Measurements from ENCODE around the gene DDX18. TPM values are rescaled to one million over a fixed set of nuclear protein-coding genes. Genes with fewer than 3 reads are reported as not detected.
"Not testable (repeated sequence)": the region's sequence is repeated elsewhere in the genome, so short reads cannot be mapped to it uniquely, and the experiment has no call there.

Gene DDX18
- total RNA-seq, 3 donors from 2014 or later = 46.1 to 63.7 (median 50.8) TPM

DNA sequence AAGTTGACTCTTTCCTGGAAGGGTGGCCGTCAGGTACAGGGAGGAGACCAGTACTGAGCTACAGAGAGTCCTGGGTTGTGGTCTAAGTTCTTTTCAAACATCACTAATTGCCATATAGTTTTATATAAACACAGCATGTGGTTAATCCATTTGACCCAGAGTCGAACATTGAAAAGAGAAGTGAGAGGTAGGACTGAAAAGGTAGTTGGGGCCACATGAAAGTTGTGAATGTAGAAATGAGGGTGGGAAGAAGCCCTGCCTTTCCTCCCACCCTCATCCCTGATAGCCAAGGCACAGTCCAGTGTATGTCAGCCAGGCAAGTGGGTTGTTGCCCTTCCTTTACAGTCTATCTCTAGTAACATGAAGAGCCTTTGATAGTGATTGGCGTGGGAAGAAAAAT is 4.4 kb downstream of the DDX18 start:
- Histone ChIP-seq H3K4me1 (peaks cover 0 to 13% of the 10 kb centered on the region in 2 donors), H3K27ac (no peak overlapping the region), H3K4me3 (no peak overlapping the region), H3K9me3 (no peaks in the 10 kb centered on the region), H3K27me3 (no peaks in the 10 kb centered on the region), H3K36me3 (peaks cover 10% of the 10 kb centered on the region)
- TF ChIP-seq POLR2A (IDR thresholded peaks at IDR 0.05) (no peak), POLR2AphosphoS5 (IDR thresholded peaks at IDR 0.05) (no peak)
- TF ChIP-seq, protein P1, sequence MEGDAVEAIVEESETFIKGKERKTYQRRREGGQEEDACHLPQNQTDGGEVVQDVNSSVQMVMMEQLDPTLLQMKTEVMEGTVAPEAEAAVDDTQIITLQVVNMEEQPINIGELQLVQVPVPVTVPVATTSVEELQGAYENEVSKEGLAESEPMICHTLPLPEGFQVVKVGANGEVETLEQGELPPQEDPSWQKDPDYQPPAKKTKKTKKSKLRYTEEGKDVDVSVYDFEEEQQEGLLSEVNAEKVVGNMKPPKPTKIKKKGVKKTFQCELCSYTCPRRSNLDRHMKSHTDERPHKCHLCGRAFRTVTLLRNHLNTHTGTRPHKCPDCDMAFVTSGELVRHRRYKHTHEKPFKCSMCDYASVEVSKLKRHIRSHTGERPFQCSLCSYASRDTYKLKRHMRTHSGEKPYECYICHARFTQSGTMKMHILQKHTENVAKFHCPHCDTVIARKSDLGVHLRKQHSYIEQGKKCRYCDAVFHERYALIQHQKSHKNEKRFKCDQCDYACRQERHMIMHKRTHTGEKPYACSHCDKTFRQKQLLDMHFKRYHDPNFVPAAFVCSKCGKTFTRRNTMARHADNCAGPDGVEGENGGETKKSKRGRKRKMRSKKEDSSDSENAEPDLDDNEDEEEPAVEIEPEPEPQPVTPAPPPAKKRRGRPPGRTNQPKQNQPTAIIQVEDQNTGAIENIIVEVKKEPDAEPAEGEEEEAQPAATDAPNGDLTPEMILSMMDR (IDR thresholded peaks at IDR 0.05) = no peak
- DNase-seq (ENCODE audit: low spot score in 2 of 2) = no peak
- intact Hi-C loops (cut with DNase I; ENCODE audit: low total_unique reads) = loop anchor here (10.0 kb wide), 1 partner anchor 286 kb away; no protein-coding TSS in a partner anchor

DNA sequence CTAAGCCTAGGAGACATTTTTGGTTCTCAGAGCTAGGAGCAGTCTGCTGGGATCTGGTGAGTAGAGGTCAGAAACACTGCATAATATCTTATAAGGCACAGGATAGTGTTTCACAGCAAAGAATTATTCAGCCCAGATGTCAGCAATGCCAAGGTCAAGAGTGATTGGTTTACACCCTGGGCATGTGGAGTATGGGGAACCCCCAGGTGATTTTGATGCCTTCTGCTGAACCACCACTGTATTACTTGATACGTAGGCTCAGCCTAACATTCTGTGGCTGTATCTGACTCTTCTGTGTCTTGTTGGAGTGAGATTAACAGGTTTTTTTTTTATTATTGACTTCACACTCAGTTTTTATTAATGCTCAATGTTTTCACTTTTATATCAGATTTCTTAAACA is 6.0 kb downstream of the DDX18 start:
- Histone ChIP-seq H3K4me1 (peaks cover 0 to 9% of the 10 kb centered on the region in 2 donors), H3K36me3 (peaks cover 16% of the 10 kb centered on the region), H3K27ac (no peak overlapping the region), H3K9me3 (no peaks in the 10 kb centered on the region), H3K27me3 (no peaks in the 10 kb centered on the region), H3K4me3 (no peak overlapping the region)
- TF ChIP-seq, protein P1 (IDR thresholded peaks at IDR 0.05) = no peak
- no peak for TF ChIP-seq POLR2AphosphoS5 (IDR thresholded peaks at IDR 0.05)
- TF ChIP-seq POLR2A (IDR thresholded peaks at IDR 0.05) = no peak
- intact Hi-C loops (cut with DNase I; ENCODE audit: low total_unique reads) = no loop called here
- no peak for DNase-seq (ENCODE audit: low spot score in 2 of 2)

DNA sequence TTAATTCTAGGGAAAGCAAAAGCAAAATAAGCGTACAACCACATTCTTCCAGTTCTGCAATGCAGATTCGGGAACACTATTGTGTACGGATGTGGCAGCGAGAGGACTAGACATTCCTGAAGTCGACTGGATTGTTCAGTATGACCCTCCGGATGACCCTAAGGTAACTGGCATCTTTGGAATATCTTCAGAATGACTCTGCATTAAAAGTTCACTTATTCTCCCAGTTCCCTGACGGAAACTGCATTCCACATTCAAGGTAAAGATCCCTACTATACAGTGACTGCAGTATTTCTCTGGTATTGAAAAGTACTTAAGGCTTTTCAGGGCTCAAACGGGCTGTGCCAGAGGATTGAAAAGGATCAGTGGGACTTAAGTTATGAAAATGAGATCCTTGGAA is 10.9 kb downstream of the DDX18 start:
- intact Hi-C loops (cut with DNase I; ENCODE audit: low total_unique reads) = no loop called here
- Histone ChIP-seq H3K4me3 (no peak overlapping the region), H3K9me3 (no peaks in the 10 kb centered on the region), H3K36me3 (peaks cover 30% of the 10 kb centered on the region), H3K27ac (no peak overlapping the region), H3K4me1 (no peaks in the 10 kb centered on the region), H3K27me3 (no peaks in the 10 kb centered on the region)
- TF ChIP-seq POLR2AphosphoS5 (IDR thresholded peaks at IDR 0.05) (no peak), POLR2A (IDR thresholded peaks at IDR 0.05) (no peak)
- TF ChIP-seq, protein P1 (IDR thresholded peaks at IDR 0.05) = no peak
- no peak for DNase-seq (ENCODE audit: low spot score in 2 of 2)

DNA sequence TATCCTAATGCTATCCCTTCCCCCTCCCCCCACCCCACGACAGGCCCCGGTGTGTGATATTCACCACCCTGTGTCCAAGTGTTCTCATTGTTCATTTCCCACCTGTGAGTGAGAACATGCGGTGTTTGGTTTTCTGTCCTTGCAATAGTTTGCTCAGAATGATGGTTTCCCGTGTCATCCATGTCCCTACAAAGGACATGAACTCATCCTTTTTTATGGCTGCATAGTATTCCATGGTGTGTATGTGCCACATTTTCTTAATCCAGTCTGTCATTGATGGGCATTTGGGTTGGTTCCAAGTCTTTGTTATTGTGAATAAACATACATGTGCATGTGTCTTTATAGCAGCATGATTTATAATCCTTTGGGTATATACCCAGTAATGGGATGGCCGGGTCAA is 13.0 kb downstream of the DDX18 start:
- H3K4me3 ChIP-seq; H3K4me1 ChIP-seq; H3K27me3 ChIP-seq; DNase-seq (ENCODE audit: low spot score in 2 of 2); H3K27ac ChIP-seq; intact Hi-C loops (cut with DNase I; ENCODE audit: low total_unique reads); H3K9me3 ChIP-seq: not testable (repeated sequence)
- peaks cover 20% of the 10 kb centered on the region for H3K36me3 ChIP-seq

DNA sequence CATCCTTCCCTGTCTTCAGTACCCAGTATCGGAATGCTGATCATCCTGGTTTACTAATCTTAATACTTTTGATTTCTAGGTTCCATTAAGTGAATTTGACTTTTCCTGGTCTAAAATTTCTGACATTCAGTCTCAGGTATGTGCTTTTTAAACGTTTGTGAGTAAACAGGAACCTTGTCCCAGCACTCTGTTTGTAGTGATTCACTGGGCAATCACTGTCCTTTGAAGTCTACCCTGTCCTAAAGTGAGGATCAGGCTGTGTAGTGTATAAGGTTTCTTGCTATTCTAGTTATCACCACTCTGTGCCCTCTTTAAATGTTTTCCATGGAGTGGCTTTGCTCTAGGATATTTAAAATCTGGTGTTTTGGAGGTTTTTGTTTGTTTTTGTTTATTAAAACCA is 14.4 kb downstream of the DDX18 start:
- TF ChIP-seq, protein P1 (IDR thresholded peaks at IDR 0.05) = no peak
- no peak for TF ChIP-seq POLR2A (IDR thresholded peaks at IDR 0.05)
- no peak for TF ChIP-seq POLR2AphosphoS5 (IDR thresholded peaks at IDR 0.05)
- Histone ChIP-seq H3K4me1 (no peaks in the 10 kb centered on the region), H3K27ac (no peak overlapping the region), H3K36me3 (peaks cover 20% of the 10 kb centered on the region), H3K27me3 (no peaks in the 10 kb centered on the region), H3K9me3 (no peaks in the 10 kb centered on the region), H3K4me3 (no peak overlapping the region)
- intact Hi-C loops (cut with DNase I; ENCODE audit: low total_unique reads) = no loop called here
- DNase-seq (ENCODE audit: low spot score in 2 of 2) = no peak

DNA sequence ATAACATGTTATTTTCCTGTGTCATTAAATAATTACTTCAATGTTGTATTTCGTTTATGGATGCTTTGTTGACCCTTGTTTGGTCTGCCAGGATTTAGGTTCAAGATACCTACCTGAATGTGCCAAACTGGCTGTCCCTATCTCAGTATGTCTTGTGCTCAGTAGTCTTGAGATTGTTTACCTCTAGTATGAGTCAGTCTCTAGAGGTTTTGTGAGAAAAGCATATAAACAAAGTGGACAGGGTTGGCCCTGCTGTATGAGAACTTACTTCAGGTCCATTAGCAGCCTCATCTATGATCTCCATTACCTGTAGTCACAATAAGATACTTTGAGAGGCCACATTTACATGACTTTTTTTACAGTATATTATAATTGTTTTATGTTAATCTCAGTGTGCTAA is 17.8 kb downstream of the DDX18 start:
- DNase-seq (ENCODE audit: low spot score in 2 of 2) = no peak
- H3K36me3 ChIP-seq = no peaks in the 10 kb centered on the region
- TF ChIP-seq, protein P1 (IDR thresholded peaks at IDR 0.05) = no peak
- TF ChIP-seq POLR2A (IDR thresholded peaks at IDR 0.05) (no peak), POLR2AphosphoS5 (IDR thresholded peaks at IDR 0.05) (no peak)
- H3K27ac ChIP-seq = no peak overlapping the region
- no peaks in the 10 kb centered on the region for H3K9me3 ChIP-seq
- no peak overlapping the region for H3K4me3 ChIP-seq
- no peaks in the 10 kb centered on the region for H3K27me3 ChIP-seq
- no peaks in the 10 kb centered on the region for H3K4me1 ChIP-seq
- intact Hi-C loops (cut with DNase I; ENCODE audit: low total_unique reads) = loop anchor here (10.0 kb wide), 1 partner anchor 172 kb away; no protein-coding TSS in a partner anchor

All from breast epithelium (tissue), 4 donors.